Measurements from ENCODE around the gene SPRED2.

The SPRED2 gene

GRCh38 chr2:65349863-65350262, 82.5 kb downstream of the SPRED2 start:
- no peak overlapping the region for H3K27ac ChIP-seq
- no peak for TF ChIP-seq CTCF (conservative IDR thresholded peaks at IDR 0.05)

GRCh38 chr2:65347913-65348312, 84.5 kb downstream of the SPRED2 start:
- no peak overlapping the region for H3K27ac ChIP-seq

GRCh38 chr2:65345631-65346030, 86.8 kb downstream of the SPRED2 start:
- TF ChIP-seq CTCF (conservative IDR thresholded peaks at IDR 0.05), result no peak
- H3K27ac ChIP-seq, result no peak overlapping the region

More at GRCh38 chr2:65347913-65348312, 84.5 kb downstream of the SPRED2 start:
- no peak for TF ChIP-seq CTCF (conservative IDR thresholded peaks at IDR 0.05)

- no peak for TF ChIP-seq CTCF (conservative IDR thresholded peaks at IDR 0.05)
- no peak overlapping the region for H3K27ac ChIP-seq
Measured at GRCh38 chr2:65344689-65345088, 87.7 kb downstream of the SPRED2 start.

GRCh38 chr2:65344182-65344581, 88.2 kb downstream of the SPRED2 start:
- TF ChIP-seq CTCF (conservative IDR thresholded peaks at IDR 0.05), result no peak
- H3K27ac ChIP-seq, result no peak overlapping the region

GRCh38 chr2:65343386-65343785, 89.0 kb downstream of the SPRED2 start:
- no peak for TF ChIP-seq CTCF (conservative IDR thresholded peaks at IDR 0.05)
- no peak overlapping the region for H3K27ac ChIP-seq

GRCh38 chr2:65340898-65341681, 91.3 kb downstream of the SPRED2 start:
- no peak for TF ChIP-seq CTCF (conservative IDR thresholded peaks at IDR 0.05)
- no peak overlapping the region for H3K27ac ChIP-seq

Data from VCaP (cell line).